ENCODE data around the gene MPND. TPM values are rescaled to one million over a fixed set of nuclear protein-coding genes. Genes with fewer than 3 reads are reported as not detected.
A peak's percentile ranks its signal among the peaks of the same experiment; 100 is the strongest.

MPND gene
- total and polyA plus RNA-seq, 10 of the 15 experiments (the other 5 are each of a cell fraction or from before 2014, with no cell fraction given) = 0.79 to 18.3 (median 6.0) TPM

DNA sequence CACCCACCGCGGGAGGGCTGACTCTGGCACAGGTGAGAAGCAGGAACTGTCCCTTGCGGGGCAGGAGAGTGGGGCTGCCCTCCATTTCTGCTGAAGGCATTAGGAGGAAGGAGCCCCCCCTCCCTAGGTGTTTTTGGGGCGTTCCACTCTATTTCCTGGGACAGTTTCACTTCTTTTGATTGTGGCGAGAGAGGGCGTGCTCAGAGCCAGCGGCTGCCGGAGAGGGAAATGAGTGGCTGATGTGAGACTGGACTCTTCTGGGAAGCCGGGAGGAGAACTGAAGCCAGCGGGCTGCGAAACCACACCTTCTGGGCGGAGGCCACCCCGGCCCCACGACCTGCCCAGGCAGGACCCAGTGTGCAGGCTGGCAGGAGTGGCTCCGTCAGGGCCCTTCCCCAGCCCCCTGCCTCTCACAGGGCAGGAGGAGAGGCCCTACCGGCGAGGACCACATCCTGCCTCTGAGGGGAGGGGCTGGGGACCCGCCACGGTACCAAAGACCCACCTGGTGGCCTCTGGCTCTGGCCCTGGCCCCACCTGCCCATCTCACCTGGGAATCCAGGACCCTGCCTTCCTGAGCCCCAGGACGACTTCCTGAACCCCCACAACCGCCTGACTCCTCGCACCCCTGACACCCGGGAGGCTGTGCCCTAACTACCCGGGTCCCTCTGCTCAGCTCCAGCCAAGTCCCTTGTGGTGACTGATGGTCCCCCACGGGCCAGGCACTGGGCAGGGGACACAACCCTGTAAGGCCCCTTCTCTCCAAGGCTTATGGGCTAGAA is 25.9 kb downstream of the MPND start (continued):
- TF ChIP-seq, protein P1, sequence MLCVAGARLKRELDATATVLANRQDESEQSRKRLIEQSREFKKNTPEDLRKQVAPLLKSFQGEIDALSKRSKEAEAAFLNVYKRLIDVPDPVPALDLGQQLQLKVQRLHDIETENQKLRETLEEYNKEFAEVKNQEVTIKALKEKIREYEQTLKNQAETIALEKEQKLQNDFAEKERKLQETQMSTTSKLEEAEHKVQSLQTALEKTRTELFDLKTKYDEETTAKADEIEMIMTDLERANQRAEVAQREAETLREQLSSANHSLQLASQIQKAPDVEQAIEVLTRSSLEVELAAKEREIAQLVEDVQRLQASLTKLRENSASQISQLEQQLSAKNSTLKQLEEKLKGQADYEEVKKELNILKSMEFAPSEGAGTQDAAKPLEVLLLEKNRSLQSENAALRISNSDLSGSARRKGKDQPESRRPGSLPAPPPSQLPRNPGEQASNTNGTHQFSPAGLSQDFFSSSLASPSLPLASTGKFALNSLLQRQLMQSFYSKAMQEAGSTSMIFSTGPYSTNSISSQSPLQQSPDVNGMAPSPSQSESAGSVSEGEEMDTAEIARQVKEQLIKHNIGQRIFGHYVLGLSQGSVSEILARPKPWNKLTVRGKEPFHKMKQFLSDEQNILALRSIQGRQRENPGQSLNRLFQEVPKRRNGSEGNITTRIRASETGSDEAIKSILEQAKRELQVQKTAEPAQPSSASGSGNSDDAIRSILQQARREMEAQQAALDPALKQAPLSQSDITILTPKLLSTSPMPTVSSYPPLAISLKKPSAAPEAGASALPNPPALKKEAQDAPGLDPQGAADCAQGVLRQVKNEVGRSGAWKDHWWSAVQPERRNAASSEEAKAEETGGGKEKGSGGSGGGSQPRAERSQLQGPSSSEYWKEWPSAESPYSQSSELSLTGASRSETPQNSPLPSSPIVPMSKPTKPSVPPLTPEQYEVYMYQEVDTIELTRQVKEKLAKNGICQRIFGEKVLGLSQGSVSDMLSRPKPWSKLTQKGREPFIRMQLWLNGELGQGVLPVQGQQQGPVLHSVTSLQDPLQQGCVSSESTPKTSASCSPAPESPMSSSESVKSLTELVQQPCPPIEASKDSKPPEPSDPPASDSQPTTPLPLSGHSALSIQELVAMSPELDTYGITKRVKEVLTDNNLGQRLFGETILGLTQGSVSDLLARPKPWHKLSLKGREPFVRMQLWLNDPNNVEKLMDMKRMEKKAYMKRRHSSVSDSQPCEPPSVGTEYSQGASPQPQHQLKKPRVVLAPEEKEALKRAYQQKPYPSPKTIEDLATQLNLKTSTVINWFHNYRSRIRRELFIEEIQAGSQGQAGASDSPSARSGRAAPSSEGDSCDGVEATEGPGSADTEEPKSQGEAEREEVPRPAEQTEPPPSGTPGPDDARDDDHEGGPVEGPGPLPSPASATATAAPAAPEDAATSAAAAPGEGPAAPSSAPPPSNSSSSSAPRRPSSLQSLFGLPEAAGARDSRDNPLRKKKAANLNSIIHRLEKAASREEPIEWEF (IDR thresholded peaks at IDR 0.05; ENCODE audit: insufficient replicate concordance, low read depth, low read length) = no peak
- TF ChIP-seq CHD2 (IDR thresholded peaks at IDR 0.05; ENCODE audit: borderline replicate concordance, low read depth, low read length) (no peak), SREBF2 (IDR thresholded peaks at IDR 0.05; ENCODE audit: low read length) (no peak), BRCA1 (IDR thresholded peaks at IDR 0.05; ENCODE audit: low read depth, low read length) (no peak), YY1 (IDR thresholded peaks at IDR 0.05; ENCODE audit: low read depth, low read length) (no peak), EGR1 (IDR thresholded peaks at IDR 0.05; ENCODE audit: borderline replicate concordance in 1 of 2, low read depth in 2 of 2, low read length in 2 of 2) (no peak), TCF3 (IDR thresholded peaks at IDR 0.05; ENCODE audit: borderline replicate concordance, insufficient read depth, low read depth, low read length) (no peak), SRF (IDR thresholded peaks at IDR 0.05; ENCODE audit: low read depth in 2 of 2, low read length in 2 of 2) (no peak), POLR2AphosphoS2 (IDR thresholded peaks at IDR 0.05; ENCODE audit: low read depth, low read length) (0 out of 2 replicates have a peak, but pooled peaks have one; percentile 36), CBX5 (IDR thresholded peaks at IDR 0.05; ENCODE audit: low read depth) (no peak), CBFB (IDR thresholded peaks at IDR 0.05; ENCODE audit: low read depth) (peak; percentile 54; the same call in 1 of the 2 replicates), KLF5 (IDR thresholded peaks at IDR 0.05; ENCODE audit: partially characterized antibody) (no peak), NRF1 (conservative IDR thresholded peaks at IDR 0.05; ENCODE audit: low read depth, low read length) (no peak)
- TF ChIP-seq, protein P2, sequence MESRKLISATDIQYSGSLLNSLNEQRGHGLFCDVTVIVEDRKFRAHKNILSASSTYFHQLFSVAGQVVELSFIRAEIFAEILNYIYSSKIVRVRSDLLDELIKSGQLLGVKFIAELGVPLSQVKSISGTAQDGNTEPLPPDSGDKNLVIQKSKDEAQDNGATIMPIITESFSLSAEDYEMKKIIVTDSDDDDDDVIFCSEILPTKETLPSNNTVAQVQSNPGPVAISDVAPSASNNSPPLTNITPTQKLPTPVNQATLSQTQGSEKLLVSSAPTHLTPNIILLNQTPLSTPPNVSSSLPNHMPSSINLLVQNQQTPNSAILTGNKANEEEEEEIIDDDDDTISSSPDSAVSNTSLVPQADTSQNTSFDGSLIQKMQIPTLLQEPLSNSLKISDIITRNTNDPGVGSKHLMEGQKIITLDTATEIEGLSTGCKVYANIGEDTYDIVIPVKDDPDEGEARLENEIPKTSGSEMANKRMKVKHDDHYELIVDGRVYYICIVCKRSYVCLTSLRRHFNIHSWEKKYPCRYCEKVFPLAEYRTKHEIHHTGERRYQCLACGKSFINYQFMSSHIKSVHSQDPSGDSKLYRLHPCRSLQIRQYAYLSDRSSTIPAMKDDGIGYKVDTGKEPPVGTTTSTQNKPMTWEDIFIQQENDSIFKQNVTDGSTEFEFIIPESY (IDR thresholded peaks at IDR 0.05) = no peak
- TF ChIP-seq, protein P3, sequence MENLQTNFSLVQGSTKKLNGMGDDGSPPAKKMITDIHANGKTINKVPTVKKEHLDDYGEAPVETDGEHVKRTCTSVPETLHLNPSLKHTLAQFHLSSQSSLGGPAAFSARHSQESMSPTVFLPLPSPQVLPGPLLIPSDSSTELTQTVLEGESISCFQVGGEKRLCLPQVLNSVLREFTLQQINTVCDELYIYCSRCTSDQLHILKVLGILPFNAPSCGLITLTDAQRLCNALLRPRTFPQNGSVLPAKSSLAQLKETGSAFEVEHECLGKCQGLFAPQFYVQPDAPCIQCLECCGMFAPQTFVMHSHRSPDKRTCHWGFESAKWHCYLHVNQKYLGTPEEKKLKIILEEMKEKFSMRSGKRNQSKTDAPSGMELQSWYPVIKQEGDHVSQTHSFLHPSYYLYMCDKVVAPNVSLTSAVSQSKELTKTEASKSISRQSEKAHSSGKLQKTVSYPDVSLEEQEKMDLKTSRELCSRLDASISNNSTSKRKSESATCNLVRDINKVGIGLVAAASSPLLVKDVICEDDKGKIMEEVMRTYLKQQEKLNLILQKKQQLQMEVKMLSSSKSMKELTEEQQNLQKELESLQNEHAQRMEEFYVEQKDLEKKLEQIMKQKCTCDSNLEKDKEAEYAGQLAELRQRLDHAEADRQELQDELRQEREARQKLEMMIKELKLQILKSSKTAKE (IDR thresholded peaks at IDR 0.05; ENCODE audit: low read depth, poor library complexity, severe bottlenecking) = no peak
- TF ChIP-seq, protein P4, sequence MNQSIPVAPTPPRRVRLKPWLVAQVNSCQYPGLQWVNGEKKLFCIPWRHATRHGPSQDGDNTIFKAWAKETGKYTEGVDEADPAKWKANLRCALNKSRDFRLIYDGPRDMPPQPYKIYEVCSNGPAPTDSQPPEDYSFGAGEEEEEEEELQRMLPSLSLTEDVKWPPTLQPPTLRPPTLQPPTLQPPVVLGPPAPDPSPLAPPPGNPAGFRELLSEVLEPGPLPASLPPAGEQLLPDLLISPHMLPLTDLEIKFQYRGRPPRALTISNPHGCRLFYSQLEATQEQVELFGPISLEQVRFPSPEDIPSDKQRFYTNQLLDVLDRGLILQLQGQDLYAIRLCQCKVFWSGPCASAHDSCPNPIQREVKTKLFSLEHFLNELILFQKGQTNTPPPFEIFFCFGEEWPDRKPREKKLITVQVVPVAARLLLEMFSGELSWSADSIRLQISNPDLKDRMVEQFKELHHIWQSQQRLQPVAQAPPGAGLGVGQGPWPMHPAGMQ (IDR thresholded peaks at IDR 0.05; ENCODE audit: borderline replicate concordance) = no peak

All from GM12878 (cell line).